H1 (cell line): Measurements from ENCODE around the gene ZBTB44.

Experiments
- CTCF ChIP-seq, 3 experiments: IDR thresholded peaks; 1 replicate in 2 of 3; 2 replicates in 1 of 3; pipeline versions ENCODE4 v1.5.1 to v1.6.1; 2011; ENCODE audit warnings: low read length in 3 of 3, mild to moderate bottlenecking in 3 of 3, inconsistent platforms in 2 of 3, low read depth in 1 of 3, moderate library complexity in 1 of 3; ENCODE audit not compliant: insufficient read depth in 1 of 3; ENCODE audit errors: control extremely low read depth in 1 of 3
- EZH2 ChIP-seq: fragments of 200-600 bp; sonication (generic); IDR thresholded peaks from 2 replicates; pipeline ENCODE4 v1.7.1; 2012; ENCODE audit warnings: low read depth, mild to moderate bottlenecking, moderate library complexity, low read length, inconsistent platforms; ENCODE audit not compliant: severe bottlenecking
- GTF2F1 ChIP-seq: IDR thresholded peaks from 2 replicates; pipeline ENCODE4 v1.6.1; 2012; ENCODE audit warnings: low read depth, low read length, improper control_type of control experiment, borderline replicate concordance

GRCh38 chr11:130206141-130206540, 108.6 kb downstream of the ZBTB44 start:
- TF ChIP-seq GTF2F1 (no peak), CTCF (IDR thresholded peaks at IDR 0.05; ENCODE audit: control extremely low read depth in 1 of 3, insufficient read depth in 1 of 3, low read depth in 1 of 3, low read length in 3 of 3) (no peak), EZH2 (no peak)
